ENCODE results near the gene GAA.
"Not testable (repeated sequence)": the region's sequence is repeated elsewhere in the genome, so short reads cannot be mapped to it uniquely, and the experiment has no call there.

GAA gene

DNA sequence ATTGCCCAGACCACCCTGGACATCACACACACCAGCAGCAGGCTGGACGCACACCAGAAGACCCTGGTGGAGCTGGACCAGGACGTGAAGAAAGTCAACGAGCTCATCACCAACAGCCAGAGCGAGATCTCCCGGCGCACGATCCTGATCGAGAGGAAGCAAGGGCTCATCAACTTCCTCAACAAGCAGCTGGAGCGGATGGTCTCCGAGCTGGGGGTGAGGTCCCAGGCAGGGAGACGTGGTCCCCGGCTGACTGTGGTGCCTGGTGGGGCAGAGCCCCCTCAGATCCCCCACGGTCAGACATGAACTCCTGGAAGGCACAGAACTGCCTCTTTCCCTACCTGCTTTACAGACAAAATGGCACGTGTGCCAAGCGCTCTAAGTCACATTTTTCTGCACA lies 16.6 kb upstream of the GAA start:
- DNase-seq: no peak

- DNase-seq: no peak
Observed at GRCh38 chr17:80086081-80086480, 15.3 kb upstream of the GAA start.

- DNase-seq: no peak
Observed at GRCh38 chr17:80086616-80087015, 14.8 kb upstream of the GAA start.

DNA sequence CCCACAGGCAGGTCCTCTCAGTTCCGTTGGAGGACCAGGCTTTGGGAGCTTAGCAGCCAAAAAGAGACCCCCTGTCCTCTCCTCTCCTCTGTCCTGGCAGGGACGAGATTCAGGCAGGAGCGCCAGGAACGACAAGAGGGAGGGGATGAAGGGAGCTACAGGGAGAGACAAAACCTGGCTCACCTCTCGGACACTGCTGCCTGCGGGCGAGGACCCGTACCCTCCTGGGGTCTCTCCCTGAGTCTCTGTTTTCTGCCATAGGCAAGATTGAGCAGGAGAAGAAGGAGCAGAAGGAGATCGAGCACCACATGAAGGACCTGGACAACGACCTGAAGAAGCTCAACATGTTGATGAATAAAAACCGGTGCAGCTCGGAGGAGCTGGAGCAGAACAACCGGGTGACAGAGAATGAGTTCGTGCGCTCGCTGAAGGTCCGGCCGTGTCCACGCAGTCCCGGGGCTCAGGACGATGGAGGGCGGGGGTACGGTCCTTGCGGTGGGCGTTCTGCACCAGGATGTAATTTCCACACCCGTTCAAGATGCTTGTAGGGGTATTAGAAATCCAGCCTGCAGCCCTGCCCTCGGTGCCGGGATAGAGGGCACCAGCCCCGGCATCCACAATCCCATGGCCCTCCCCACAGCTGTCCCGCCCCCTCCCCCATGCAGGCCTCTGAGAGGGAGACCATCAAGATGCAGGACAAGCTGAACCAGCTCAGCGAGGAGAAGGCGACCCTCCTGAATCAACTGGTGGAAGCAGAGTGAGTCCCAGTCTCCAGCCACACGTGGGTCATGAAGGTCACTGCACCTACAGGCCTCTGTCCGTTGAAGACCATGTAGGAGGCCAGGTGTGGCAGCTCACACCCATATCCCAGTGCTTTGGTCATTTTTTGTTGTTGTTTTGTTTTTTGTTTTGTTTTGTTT lies 13.8 kb upstream of the GAA start:
- no peak for DNase-seq

- DNase-seq: no peak
Observed at GRCh38 chr17:80089762-80090161, 11.6 kb upstream of the GAA start.

DNA sequence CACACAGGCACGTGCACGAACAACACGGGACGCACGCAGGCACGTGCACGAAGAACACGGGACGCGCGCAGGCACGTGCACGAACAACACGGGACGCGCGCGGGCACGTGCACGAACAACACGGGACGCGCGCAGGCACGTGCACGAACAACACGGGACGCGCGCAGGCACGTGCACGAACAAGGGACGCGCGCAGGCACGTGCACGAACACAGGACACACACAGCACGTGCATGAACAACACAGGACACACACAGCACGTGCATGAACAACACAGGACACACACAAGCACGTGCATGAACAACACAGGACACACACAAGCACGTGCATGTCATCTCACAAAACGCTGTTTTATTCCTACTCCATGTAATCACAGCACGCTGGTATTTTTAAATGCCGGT lies 11.2 kb upstream of the GAA start:
- DNase-seq: not testable (repeated sequence)

GRCh38 chr17:80091376-80091775 lies 10.0 kb upstream of the GAA start:
- DNase-seq: no peak

DNA sequence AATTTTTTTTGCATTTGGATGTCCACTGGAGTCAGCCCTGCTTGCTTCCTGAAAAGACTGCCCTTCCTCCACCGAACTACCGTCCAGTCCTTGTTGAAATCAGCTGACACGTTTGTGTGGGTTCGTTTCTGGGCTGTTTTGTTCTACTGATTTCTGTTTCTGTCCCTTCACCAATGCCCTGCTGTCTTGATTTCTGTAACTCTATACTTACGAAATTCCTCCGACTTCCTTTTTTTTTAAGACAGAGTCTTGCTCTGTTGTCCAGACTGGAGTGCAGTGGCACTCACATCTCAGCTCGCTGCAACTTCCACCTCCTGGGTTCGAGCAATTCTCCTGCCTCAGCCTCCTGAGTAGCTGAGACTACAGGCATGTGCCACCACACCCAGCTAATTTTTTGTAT lies 8.4 kb upstream of the GAA start:
- DNase-seq: no peak

DNA sequence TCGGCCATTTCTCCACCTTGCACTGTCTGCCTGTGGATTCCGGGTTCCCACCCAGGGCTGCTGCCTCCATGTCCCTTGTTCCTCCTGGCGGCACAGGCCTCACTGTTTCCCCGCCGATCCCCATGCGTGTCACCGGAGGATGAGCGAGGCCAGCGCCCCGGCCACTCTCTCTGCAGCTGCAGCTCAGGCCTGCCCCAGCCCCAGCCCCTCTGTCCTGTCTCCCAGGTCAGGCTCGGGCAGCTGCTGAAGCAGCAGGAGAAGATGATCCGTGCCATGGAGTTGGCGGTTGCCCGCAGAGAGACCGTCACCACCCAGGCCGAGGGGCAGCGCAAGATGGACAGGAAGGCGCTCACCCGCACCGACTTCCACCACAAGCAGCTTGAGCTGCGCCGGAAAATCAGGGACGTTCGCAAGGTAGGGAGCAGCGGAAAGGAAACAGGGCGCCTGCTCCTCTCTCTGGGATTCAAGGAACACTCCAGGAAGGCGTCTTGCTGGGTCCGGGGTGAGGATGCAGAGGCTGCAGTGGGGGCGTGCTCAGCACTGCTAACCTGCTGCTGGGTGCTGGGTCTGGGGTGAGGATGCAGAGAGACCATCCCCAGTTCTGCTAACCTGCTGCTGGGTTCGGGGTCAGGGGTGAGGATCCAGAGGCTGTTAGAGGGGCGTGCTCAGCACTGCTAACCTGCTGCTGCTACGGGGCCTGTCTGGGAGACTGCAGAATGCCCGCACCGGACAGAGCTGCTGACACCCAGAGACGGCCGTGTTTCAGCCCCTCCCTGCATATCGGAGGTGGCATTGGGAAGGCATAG lies 6.1 kb upstream of the GAA start:
- DNase-seq: no peak

GRCh38 chr17:80095844-80096475 lies 5.4 kb upstream of the GAA start:
- no peak for DNase-seq

DNA sequence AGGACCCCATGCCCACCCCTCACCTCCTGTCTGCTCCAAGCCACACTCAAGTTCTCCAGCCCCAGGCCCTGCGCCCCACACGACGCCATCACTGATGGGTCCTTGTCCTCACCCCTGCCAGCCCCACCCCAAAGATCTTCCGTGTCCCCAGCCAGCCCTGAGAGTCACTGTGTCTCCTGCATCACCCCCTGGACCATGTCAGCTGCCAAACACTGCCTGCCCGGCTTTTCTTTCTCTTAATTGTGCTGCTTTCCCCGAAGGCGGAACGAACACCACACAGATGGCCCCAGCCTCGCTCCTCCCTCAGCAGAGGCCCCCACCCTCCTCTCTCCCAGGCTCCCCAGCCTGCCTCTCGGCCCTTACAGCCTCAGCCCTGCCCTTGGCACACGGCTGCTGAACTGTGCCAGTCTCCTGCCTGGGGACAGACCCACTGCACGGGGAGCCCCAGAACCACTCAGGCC lies 4.8 kb upstream of the GAA start:
- no peak for DNase-seq

- DNase-seq: no peak
Observed at GRCh38 chr17:80097127-80097621, 4.2 kb upstream of the GAA start.

- DNase-seq: no peak
Observed at GRCh38 chr17:80097844-80098691, 3.3 kb upstream of the GAA start.

- DNase-seq: no peak
Observed at GRCh38 chr17:80099291-80100034, 1.9 kb upstream of the GAA start.

DNA sequence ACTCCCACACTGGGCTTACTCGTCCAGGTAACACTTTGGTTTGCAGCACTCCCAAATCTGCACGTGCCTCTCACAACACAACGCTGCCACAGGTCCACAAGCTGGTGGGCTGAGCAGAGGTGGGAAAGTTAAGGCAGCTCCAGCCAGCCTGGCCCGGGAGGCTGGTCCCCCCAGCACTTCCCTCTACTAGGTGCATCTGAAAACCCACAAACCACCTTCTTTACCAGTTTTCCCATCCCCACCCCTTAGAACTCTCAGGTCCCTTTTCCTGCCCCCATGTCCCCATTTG lies 1.4 kb upstream of the GAA start:
- no peak for DNase-seq

DNA sequence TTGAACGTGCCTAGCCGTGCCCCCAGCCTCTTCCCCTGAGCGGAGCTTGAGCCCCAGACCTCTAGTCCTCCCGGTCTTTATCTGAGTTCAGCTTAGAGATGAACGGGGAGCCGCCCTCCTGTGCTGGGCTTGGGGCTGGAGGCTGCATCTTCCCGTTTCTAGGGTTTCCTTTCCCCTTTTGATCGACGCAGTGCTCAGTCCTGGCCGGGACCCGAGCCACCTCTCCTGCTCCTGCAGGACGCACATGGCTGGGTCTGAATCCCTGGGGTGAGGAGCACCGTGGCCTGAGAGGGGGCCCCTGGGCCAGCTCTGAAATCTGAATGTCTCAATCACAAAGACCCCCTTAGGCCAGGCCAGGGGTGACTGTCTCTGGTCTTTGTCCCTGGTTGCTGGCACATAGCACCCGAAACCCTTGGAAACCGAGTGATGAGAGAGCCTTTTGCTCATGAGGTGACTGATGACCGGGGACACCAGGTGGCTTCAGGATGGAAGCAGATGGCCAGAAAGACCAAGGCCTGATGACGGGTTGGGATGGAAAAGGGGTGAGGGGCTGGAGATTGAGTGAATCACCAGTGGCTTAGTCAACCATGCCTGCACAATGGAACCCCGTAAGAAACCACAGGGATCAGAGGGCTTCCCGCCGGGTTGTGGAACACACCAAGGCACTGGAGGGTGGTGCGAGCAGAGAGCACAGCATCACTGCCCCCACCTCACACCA lies 724 bp downstream of the GAA start:
- DNase-seq: no peak

DNA sequence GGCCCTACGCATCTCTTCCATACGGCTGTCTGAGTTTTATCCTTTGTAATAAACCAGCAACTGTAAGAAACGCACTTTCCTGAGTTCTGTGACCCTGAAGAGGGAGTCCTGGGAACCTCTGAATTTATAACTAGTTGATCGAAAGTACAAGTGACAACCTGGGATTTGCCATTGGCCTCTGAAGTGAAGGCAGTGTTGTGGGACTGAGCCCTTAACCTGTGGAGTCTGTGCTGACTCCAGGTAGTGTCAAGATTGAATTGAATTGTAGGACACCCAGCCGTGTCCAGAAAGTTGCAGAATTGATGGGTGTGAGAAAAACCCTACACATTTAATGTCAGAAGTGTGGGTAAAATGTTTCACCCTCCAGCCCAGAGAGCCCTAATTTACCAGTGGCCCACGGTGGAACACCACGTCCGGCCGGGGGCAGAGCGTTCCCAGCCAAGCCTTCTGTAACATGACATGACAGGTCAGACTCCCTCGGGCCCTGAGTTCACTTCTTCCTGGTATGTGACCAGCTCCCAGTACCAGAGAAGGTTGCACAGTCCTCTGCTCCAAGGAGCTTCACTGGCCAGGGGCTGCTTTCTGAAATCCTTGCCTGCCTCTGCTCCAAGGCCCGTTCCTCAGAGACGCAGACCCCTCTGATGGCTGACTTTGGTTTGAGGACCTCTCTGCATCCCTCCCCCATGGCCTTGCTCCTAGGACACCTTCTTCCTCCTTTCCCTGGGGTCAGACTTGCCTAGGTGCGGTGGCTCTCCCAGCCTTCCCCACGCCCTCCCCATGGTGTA lies 1.5 kb downstream of the GAA start:
- no peak for DNase-seq

DNA sequence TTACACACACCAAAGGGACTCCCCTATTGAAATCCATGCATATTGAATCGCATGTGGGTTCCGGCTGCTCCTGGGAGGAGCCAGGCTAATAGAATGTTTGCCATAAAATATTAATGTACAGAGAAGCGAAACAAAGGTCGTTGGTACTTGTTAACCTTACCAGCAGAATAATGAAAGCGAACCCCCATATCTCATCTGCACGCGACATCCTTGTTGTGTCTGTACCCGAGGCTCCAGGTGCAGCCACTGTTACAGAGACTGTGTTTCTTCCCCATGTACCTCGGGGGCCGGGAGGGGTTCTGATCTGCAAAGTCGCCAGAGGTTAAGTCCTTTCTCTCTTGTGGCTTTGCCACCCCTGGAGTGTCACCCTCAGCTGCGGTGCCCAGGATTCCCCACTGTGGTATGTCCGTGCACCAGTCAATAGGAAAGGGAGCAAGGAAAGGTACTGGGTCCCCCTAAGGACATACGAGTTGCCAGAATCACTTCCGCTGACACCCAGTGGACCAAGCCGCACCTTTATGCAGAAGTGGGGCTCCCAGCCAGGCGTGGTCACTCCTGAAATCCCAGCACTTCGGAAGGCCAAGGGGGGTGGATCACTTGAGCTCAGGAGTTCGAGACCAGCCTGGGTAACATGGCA lies 2.2 kb downstream of the GAA start:
- DNase-seq: no peak

DNA sequence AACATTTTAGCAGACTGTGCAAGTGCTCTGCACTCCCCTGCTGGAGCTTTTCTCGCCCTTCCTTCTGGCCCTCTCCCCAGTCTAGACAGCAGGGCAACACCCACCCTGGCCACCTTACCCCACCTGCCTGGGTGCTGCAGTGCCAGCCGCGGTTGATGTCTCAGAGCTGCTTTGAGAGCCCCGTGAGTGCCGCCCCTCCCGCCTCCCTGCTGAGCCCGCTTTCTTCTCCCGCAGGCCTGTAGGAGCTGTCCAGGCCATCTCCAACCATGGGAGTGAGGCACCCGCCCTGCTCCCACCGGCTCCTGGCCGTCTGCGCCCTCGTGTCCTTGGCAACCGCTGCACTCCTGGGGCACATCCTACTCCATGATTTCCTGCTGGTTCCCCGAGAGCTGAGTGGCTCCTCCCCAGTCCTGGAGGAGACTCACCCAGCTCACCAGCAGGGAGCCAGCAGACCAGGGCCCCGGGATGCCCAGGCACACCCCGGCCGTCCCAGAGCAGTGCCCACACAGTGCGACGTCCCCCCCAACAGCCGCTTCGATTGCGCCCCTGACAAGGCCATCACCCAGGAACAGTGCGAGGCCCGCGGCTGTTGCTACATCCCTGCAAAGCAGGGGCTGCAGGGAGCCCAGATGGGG lies 3.1 kb downstream of the GAA start:
- no peak for DNase-seq
